Neuronal stem cell (in vitro differentiated cells): Measurements from ENCODE around the gene GIN1.

Source experiments
- DNase-seq: peaks from one replicate; pipeline ENCODE4 v3.0.0-alpha.2; 2013; ENCODE audit warnings: low spot score
- H2AFZ ChIP-seq: one replicate; pipeline ENCODE4 v1.6.1; 2013; ENCODE audit warnings: mild to moderate bottlenecking, low read length, inconsistent platforms
- H2AK5ac ChIP-seq: 2 replicates; pipeline ENCODE4 v1.6.1; 2013; ENCODE audit warnings: low read depth, mild to moderate bottlenecking, inconsistent platforms, low read length, moderate library complexity, mixed read lengths
- H2BK120ac ChIP-seq: 2 replicates; pipeline ENCODE4 v1.6.1; 2013; ENCODE audit warnings: low read depth, mild to moderate bottlenecking, inconsistent platforms, low read length, moderate library complexity, mixed read lengths
- H2BK12ac ChIP-seq: one replicate; pipeline ENCODE4 v1.6.1; 2013; ENCODE audit warnings: low read length, inconsistent platforms
- H2BK15ac ChIP-seq: 2 replicates; pipeline ENCODE4 v1.6.1; 2013; ENCODE audit warnings: mild to moderate bottlenecking, low read length, inconsistent platforms, mixed read lengths
- H2BK5ac ChIP-seq: one replicate; pipeline ENCODE4 v1.6.1; 2013; ENCODE audit warnings: inconsistent platforms, mild to moderate bottlenecking, low read length, moderate library complexity
- H3K14ac ChIP-seq: one replicate; pipeline ENCODE4 v1.6.1; 2013; ENCODE audit warnings: low read length, inconsistent platforms
- H3K18ac ChIP-seq: 2 replicates; pipeline ENCODE4 v1.6.1; 2013; ENCODE audit warnings: low read length, inconsistent platforms
- H3K23ac ChIP-seq: 2 replicates; pipeline ENCODE4 v1.6.1; 2013; ENCODE audit warnings: low read depth, mild to moderate bottlenecking, mixed read lengths, low read length, inconsistent platforms; ENCODE audit not compliant: poor library complexity
- H3K27ac ChIP-seq: replicated peaks from 3 replicates; pipeline ENCODE4 v1.5.1; 2013; ENCODE audit warnings: low read length, inconsistent platforms
- H3K27me3 ChIP-seq, 3 experiments: 2 replicates each; pipeline ENCODE4 v1.6.1; 2013; ENCODE audit warnings: low read length in 3 of 3, mild to moderate bottlenecking in 2 of 3, inconsistent platforms in 1 of 3, low read depth in 1 of 3, mixed read lengths in 1 of 3, moderate library complexity in 1 of 3; ENCODE audit not compliant: control insufficient read depth in 3 of 3, insufficient read depth in 3 of 3
- H3K36me3 ChIP-seq, 2 donors: replicated peaks in 1 of 2; 2 replicates each; pipeline ENCODE4 v1.6.1; 2013; ENCODE audit warnings: low read length in 2 of 2; ENCODE audit not compliant: control insufficient read depth in 2 of 2, insufficient read depth in 2 of 2
- H3K4ac ChIP-seq: 2 replicates; pipeline ENCODE4 v1.6.1; 2013; ENCODE audit warnings: inconsistent platforms, mild to moderate bottlenecking, low read length, moderate library complexity
- H3K4me1 ChIP-seq, 2 donors: 1 replicate in 1 of 2; 2 replicates in 1 of 2; pipeline ENCODE4 v1.6.1; 2013; ENCODE audit warnings: low read length in 2 of 2, low read depth in 1 of 2; ENCODE audit not compliant: control insufficient read depth in 2 of 2, insufficient read depth in 1 of 2
- H3K4me2 ChIP-seq: one replicate; pipeline ENCODE4 v1.6.1; 2013; ENCODE audit warnings: mild to moderate bottlenecking, low read length, inconsistent platforms; ENCODE audit not compliant: insufficient read depth, poor library complexity, severe bottlenecking
- H3K4me3 ChIP-seq, 2 donors: 2 replicates each; pipeline ENCODE4 v1.5.1; 2013; ENCODE audit warnings: low read length in 2 of 2, mild to moderate bottlenecking in 2 of 2, inconsistent platforms in 1 of 2, moderate library complexity in 1 of 2
- H3K79me1 ChIP-seq: one replicate; pipeline ENCODE4 v1.6.1; 2013; ENCODE audit warnings: low read depth, mild to moderate bottlenecking, inconsistent platforms, low read length, moderate library complexity
- H3K9ac ChIP-seq: one replicate; pipeline ENCODE4 v1.6.1; 2013; ENCODE audit warnings: mild to moderate bottlenecking, low read depth, low read length, inconsistent platforms; ENCODE audit not compliant: poor library complexity
- H3K9me3 ChIP-seq, 2 donors: replicated peaks in 1 of 2; 2 replicates each; pipeline versions ENCODE3 to v1.6.1; 2013; ENCODE audit warnings: low read length in 2 of 2, mild to moderate bottlenecking in 2 of 2, inconsistent platforms in 1 of 2, low read depth in 1 of 2, mixed read lengths in 1 of 2, moderate library complexity in 1 of 2; ENCODE audit not compliant: control insufficient read depth in 2 of 2, insufficient read depth in 1 of 2
- H4K8ac ChIP-seq: one replicate; pipeline ENCODE4 v1.6.1; 2013; ENCODE audit warnings: low read depth, mild to moderate bottlenecking, inconsistent platforms, low read length, moderate library complexity
- H4K91ac ChIP-seq: one replicate; pipeline ENCODE4 v1.6.1; 2013; ENCODE audit warnings: low read length, low read depth, mild to moderate bottlenecking, inconsistent platforms; ENCODE audit not compliant: poor library complexity
- WGBS, 2 donors: extraction: QIAGEN DNeasy Blood & Tissue Kit; methylation state at CpG; one replicate each; pipeline ENCODE4 v1.1.7; 2013; ENCODE audit warnings: missing lambda C conversion rate in 2 of 2, mixed read lengths in 1 of 2; ENCODE audit not compliant: insufficient read length in 2 of 2, insufficient replicate concordance in 1 of 2; ENCODE audit errors: extremely low coverage in 2 of 2; 5-methylcytosine and 5-hydroxymethylcytosine counted together

Gene GIN1

GRCh38 chr5:103066326-103066725 lies 53.6 kb downstream of the GIN1 start:
- no peak overlapping the region for H2BK120ac ChIP-seq
- no CpG with 5 or more reads among the region's 1 CpG for WGBS, 2 donors
- H3K4me2 ChIP-seq = no peak overlapping the region
- no peaks in the 10 kb centered on the region for H3K79me1 ChIP-seq
- no peak overlapping the region for H3K14ac ChIP-seq
- no peak overlapping the region for H2BK5ac ChIP-seq
- no peak overlapping the region for H3K4me3 ChIP-seq
- DNase-seq = no peak
- H2BK15ac ChIP-seq = no peak overlapping the region
- H2BK12ac ChIP-seq = no peak overlapping the region
- no peaks in the 10 kb centered on the region for H3K9me3 ChIP-seq
- H2AFZ ChIP-seq = no peak overlapping the region
- no peak overlapping the region for H3K23ac ChIP-seq
- no peak overlapping the region for H3K27ac ChIP-seq
- no peak overlapping the region for H3K4ac ChIP-seq
- H3K9ac ChIP-seq = no peak overlapping the region
- no peaks in the 10 kb centered on the region for H3K27me3 ChIP-seq
- H2AK5ac ChIP-seq = no peak overlapping the region
- no peaks in the 10 kb centered on the region for H3K36me3 ChIP-seq
- H3K4me1 ChIP-seq = peaks cover 0 to 3% of the 10 kb centered on the region in 2 donors
- no peak overlapping the region for H4K91ac ChIP-seq
- H3K18ac ChIP-seq = peak overlapping the region; percentile 8
- H4K8ac ChIP-seq = no peak overlapping the region

- DNase-seq = no peak
- Histone ChIP-seq H2BK120ac (no peak overlapping the region), H3K4me3 (no peak overlapping the region), H2AK5ac (no peak overlapping the region), H3K9ac (no peak overlapping the region), H3K23ac (no peak overlapping the region), H3K79me1 (no peaks in the 10 kb centered on the region), H3K27me3 (no peaks in the 10 kb centered on the region), H3K36me3 (no peaks in the 10 kb centered on the region), H2BK12ac (no peak overlapping the region), H3K4ac (no peak overlapping the region), H2BK15ac (no peak overlapping the region), H2BK5ac (no peak overlapping the region), H3K4me1 (peaks cover 0 to 5% of the 10 kb centered on the region in 2 donors), H3K4me2 (no peak overlapping the region), H3K14ac (no peak overlapping the region), H3K27ac (no peak overlapping the region), H2AFZ (no peak overlapping the region), H3K18ac (no peak overlapping the region), H4K8ac (no peak overlapping the region), H4K91ac (no peak overlapping the region), H3K9me3 (no peaks in the 10 kb centered on the region)
- no CpG with 5 or more reads among the region's 3 CpGs for WGBS, 2 donors
These were observed 59.4 kb downstream of the GIN1 start for GRCh38 chr5:103060424-103060954.

GRCh38 chr5:103059525-103059924 lies 60.4 kb downstream of the GIN1 start:
- Histone ChIP-seq H4K8ac (no peak overlapping the region), H3K9ac (no peak overlapping the region), H3K4me1 (peaks cover 0 to 5% of the 10 kb centered on the region in 2 donors), H3K4ac (no peak overlapping the region), H3K18ac (no peak overlapping the region), H2AK5ac (no peak overlapping the region), H3K4me3 (no peak overlapping the region), H2BK120ac (no peak overlapping the region), H3K27ac (no peak overlapping the region), H3K27me3 (no peaks in the 10 kb centered on the region), H2BK15ac (no peak overlapping the region), H3K23ac (no peak overlapping the region), H3K79me1 (no peaks in the 10 kb centered on the region), H4K91ac (no peak overlapping the region), H2BK5ac (no peak overlapping the region), H3K14ac (no peak overlapping the region), H3K36me3 (no peaks in the 10 kb centered on the region), H2AFZ (peak overlapping the region; percentile 25), H3K4me2 (no peak overlapping the region), H2BK12ac (no peak overlapping the region), H3K9me3 (no peaks in the 10 kb centered on the region)
- no peak for DNase-seq
- WGBS, 2 donors = no CpG with 5 or more reads among the region's 3 CpGs

GRCh38 chr5:103057208-103058130 lies 62.5 kb downstream of the GIN1 start:
- no peak overlapping the region for H3K4me2 ChIP-seq
- no peak overlapping the region for H2BK120ac ChIP-seq
- H2BK5ac ChIP-seq = no peak overlapping the region
- no peaks in the 10 kb centered on the region for H3K9me3 ChIP-seq
- no peak overlapping the region for H2BK15ac ChIP-seq
- no peak for DNase-seq
- no peak overlapping the region for H3K14ac ChIP-seq
- WGBS, 2 donors = no CpG with 5 or more reads among the region's 7 CpGs
- no peaks in the 10 kb centered on the region for H3K79me1 ChIP-seq
- no peak overlapping the region for H4K8ac ChIP-seq
- peak overlapping the region; percentile 69 for H2AFZ ChIP-seq
- no peaks in the 10 kb centered on the region for H3K27me3 ChIP-seq
- H3K4ac ChIP-seq = no peak overlapping the region
- no peak overlapping the region for H3K18ac ChIP-seq
- no peak overlapping the region for H3K23ac ChIP-seq
- peaks cover 0 to 5% of the 10 kb centered on the region in 2 donors for H3K4me1 ChIP-seq
- no peak overlapping the region for H2BK12ac ChIP-seq
- no peak overlapping the region for H3K4me3 ChIP-seq
- H3K27ac ChIP-seq = no peak overlapping the region
- H2AK5ac ChIP-seq = no peak overlapping the region
- H3K36me3 ChIP-seq = no peaks in the 10 kb centered on the region
- no peak overlapping the region for H3K9ac ChIP-seq
- no peak overlapping the region for H4K91ac ChIP-seq
